ENCODE measurements around the gene NPAS3.

Gene NPAS3

DNA sequence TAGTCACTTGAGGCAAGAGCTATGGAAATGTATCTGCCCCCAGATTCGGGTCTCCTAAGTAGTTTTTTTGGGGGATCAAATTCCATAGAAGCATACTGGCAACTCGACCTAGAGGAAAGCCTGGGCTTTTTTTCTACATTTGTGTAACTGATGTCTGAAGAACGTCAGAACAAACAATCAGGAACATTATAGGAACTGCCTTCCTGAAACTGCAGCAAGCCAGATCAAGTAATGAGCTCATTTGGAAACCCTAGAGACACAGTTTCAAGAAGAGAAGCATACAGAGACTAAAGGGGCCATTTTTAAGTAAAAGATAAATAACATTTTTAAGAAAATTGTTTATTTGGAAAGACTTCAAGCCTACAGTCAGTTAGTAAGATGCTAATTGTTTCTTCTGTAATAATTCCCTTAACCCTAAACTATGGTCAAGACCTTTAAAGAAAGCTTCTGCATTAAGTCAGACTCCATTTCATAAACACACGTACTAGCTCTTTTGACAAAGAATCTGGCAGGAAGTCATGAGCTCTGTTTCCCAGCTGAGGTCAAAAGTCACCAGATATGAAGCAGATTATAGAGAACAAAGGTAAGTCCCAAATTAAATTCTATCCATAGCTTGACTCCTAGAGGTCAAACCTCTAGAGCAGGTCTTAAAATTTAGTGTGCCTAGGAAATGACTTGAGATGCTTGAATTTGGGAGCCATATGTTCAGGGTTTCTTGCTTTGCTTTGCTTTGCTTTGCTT is 899.4 kb downstream of the NPAS3 start:
- H3K4me3 Mint-ChIP-seq = no peak overlapping the region
- H3K27me3 Mint-ChIP-seq (ENCODE audit: low read depth) = no peaks in the 10 kb centered on the region
- no peak overlapping the region for H3K27ac Mint-ChIP-seq
- peaks cover 24% of the 10 kb centered on the region for H3K4me1 Mint-ChIP-seq
- no peaks in the 10 kb centered on the region for H3K36me3 Mint-ChIP-seq (ENCODE audit: low read depth)
- TF ChIP-seq, protein P1, sequence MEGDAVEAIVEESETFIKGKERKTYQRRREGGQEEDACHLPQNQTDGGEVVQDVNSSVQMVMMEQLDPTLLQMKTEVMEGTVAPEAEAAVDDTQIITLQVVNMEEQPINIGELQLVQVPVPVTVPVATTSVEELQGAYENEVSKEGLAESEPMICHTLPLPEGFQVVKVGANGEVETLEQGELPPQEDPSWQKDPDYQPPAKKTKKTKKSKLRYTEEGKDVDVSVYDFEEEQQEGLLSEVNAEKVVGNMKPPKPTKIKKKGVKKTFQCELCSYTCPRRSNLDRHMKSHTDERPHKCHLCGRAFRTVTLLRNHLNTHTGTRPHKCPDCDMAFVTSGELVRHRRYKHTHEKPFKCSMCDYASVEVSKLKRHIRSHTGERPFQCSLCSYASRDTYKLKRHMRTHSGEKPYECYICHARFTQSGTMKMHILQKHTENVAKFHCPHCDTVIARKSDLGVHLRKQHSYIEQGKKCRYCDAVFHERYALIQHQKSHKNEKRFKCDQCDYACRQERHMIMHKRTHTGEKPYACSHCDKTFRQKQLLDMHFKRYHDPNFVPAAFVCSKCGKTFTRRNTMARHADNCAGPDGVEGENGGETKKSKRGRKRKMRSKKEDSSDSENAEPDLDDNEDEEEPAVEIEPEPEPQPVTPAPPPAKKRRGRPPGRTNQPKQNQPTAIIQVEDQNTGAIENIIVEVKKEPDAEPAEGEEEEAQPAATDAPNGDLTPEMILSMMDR (IDR thresholded peaks at IDR 0.05; ENCODE audit: unreplicated experiment in 3 of 3) = no peak
- H3K9me3 Mint-ChIP-seq = no peaks in the 10 kb centered on the region

DNA sequence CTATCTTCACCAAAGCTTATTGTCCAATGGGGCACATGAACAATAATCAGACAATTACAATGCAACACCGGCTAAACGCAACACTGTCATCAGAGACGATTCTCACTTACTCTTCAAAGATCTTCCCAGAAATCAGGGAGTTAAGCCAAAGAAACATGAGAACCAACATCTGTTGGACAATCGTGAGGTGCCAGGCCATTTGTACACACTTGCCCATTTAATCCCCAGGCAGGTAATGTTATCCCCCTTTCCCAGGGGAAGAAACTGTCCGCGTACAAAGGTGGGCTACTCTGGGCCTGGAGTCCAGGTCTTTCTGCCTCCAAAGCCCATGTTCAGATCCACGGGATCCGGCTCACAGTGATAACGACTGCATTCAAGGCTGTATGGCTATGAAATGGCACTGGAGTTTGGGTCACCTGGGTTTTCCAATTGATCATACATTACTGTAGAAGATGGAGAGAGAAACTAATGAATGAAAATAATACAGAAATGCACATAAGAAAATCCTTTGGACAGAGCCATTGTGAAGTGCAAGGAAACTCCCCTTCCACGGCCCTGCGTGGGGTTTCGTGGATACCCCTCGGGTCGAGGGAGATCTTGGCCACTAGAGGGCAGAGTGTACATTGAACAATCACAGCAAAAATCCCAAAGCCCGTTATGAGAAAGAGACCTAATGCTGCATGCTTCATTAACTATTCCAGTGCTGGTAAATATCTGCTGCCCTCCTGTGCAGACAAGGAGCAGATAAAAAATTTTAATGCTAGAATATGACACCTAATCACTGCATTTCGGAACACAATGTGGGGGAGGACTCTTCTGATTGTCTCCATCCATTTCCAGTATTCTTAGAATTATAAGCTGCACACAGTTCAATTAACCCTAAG is 900.8 kb downstream of the NPAS3 start:
- Mint-ChIP-seq H3K4me1 (peaks cover 31% of the 10 kb centered on the region), H3K27me3 (ENCODE audit: low read depth) (no peaks in the 10 kb centered on the region), H3K27ac (no peak overlapping the region), H3K4me3 (no peak overlapping the region), H3K9me3 (no peaks in the 10 kb centered on the region), H3K36me3 (ENCODE audit: low read depth) (no peaks in the 10 kb centered on the region)
- TF ChIP-seq, protein P1 (IDR thresholded peaks at IDR 0.05; ENCODE audit: unreplicated experiment in 3 of 3) = peak; percentile 75 to 81 (median 81)

DNA sequence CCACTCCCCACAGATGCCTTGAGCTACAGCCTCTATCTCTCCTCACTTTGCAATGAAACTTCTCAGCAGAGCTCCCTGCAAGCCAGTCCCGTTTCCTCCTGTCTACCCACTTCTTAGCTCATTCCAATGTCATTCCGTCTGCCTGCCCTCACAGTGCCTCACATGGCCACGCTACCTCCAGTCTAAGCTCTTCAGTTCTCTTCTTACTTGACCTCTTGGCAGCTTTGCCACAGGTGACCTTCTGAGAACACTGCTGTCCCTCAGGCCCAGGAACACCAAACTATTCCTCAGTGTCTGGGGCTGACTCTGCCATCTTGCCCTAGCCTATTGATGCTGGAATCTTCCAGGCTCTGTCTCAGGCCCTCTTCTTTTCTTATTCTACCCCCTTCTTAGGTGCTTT is 902.1 kb downstream of the NPAS3 start:
- no peaks in the 10 kb centered on the region for H3K27me3 Mint-ChIP-seq (ENCODE audit: low read depth)

DNA sequence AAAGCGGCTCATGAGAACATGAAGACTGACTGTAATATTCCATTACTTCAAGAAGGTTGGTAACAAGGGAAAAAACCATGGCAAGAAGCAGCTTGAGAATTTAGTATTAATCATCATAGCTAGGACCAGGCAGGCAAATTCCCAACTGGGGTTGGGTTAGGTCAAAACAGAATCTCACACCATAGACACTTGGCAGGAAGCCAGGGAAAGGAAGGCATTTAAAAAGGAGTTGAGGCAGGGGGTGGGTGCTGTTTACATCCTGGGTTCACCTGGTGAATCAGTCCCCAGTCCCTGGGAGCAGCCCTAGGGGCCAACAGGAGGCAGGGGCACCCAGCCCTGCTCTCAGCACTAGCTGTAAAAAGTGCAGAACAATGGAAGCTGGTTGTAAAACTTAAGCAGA is 903.6 kb downstream of the NPAS3 start:
- H3K4me3 Mint-ChIP-seq = no peak overlapping the region
- H3K9me3 Mint-ChIP-seq = no peaks in the 10 kb centered on the region
- no peaks in the 10 kb centered on the region for H3K27me3 Mint-ChIP-seq (ENCODE audit: low read depth)
- H3K4me1 Mint-ChIP-seq = peaks cover 25% of the 10 kb centered on the region
- TF ChIP-seq, protein P1 (IDR thresholded peaks at IDR 0.05; ENCODE audit: unreplicated experiment in 3 of 3) = no peak
- no peak overlapping the region for H3K27ac Mint-ChIP-seq
- no peaks in the 10 kb centered on the region for H3K36me3 Mint-ChIP-seq (ENCODE audit: low read depth)

More for the DNA sequence above, 902.1 kb downstream of the NPAS3 start:
- no peaks in the 10 kb centered on the region for H3K36me3 Mint-ChIP-seq (ENCODE audit: low read depth)
- no peak overlapping the region for H3K4me3 Mint-ChIP-seq
- TF ChIP-seq, protein P1 (IDR thresholded peaks at IDR 0.05; ENCODE audit: unreplicated experiment in 3 of 3) = no peak
- no peaks in the 10 kb centered on the region for H3K9me3 Mint-ChIP-seq
- peaks cover 31% of the 10 kb centered on the region for H3K4me1 Mint-ChIP-seq
- no peak overlapping the region for H3K27ac Mint-ChIP-seq

DNA sequence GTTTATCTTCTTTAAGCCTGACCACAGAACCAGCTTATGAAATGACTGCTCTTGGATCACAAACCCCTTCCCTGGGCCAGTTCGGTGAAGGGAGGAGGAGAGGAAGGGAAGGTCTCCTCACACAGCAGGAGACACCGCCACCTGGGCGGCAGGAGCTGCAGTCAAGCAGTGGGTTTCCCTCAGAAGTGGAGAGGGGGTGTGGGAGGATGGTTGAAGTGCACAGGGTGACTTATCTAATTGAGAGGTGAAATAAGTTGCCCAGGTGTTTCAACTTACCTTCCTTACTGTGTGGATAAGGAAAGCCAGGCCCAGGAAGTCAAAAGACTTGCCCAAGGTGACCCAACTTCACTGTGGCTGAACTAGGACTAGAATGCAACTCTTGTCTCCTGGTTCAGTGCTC is 905.4 kb downstream of the NPAS3 start:
- Mint-ChIP-seq H3K9me3 (no peaks in the 10 kb centered on the region), H3K4me3 (no peak overlapping the region), H3K36me3 (ENCODE audit: low read depth) (no peaks in the 10 kb centered on the region), H3K27ac (no peak overlapping the region), H3K4me1 (peaks cover 18% of the 10 kb centered on the region), H3K27me3 (ENCODE audit: low read depth) (no peaks in the 10 kb centered on the region)
- TF ChIP-seq, protein P1 (IDR thresholded peaks at IDR 0.05; ENCODE audit: unreplicated experiment in 3 of 3) = no peak

All from nephron (organoid).